ENCODE data around the gene ITPRIPL2.
A peak's percentile ranks its signal among the peaks of the same experiment; 100 is the strongest.

Gene ITPRIPL2

DNA sequence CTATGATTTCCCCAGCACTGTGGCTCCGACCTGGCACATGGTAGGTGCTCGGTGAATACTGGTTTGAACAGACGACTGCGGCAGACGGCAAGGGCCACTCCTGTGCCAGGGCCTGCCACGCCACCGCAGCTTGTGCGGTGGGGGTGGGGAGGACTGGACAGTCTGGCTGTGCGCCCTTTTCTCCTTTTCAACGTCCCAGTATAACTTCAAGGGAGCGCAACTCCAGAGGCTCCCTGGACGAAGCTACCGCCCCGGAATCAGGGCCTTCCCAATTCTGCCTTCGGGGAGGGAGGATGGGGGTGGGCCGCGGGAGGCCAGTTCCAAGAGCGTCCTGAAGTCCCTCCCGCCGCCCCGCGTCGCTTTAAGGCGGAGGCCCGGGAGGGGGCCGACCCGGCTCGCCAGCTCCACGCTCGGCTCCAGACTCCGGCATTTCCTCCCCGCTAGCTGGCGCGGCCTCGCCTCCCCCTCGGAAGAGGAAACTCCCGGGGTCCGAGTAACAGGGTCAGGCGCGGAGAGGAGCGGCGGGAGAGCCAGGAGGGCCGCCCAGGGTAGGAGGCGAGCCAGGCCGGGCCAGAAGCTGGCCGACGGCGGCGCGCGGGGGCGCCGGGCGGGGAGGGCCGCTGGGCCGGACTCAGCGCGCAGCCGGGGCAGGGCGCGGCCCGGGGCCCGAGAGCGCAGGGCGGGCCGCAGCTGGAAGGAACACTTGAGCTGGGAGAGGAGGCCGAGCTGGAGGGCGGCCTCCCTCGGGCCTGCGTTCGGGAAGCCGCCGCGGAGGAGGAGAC lies at the start of gene ITPRIPL2:
Gene ITPRIPL2, plus strand, starts transcription at position 388 of the 782 bp plus-strand sequence. CDS start 498 bp downstream, outside the sequence.
- DNase-seq, result peak; percentile 21 to 57

DNA sequence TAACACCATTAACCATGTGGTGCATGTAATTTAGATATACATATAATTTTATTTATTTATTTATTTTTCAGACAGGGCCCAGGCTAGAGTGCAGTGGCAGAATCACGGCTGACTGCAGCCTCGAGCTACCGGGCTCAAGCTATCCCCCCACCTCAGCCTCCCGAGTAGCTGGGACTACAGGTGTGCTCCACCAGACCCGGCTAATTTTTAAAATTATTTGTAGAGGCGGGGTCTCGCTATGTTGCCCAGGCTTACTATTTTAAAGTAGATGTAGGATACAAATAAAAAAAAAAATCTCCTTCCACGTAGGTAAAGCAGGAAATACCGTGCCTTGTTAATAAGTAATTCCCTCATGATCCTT lies 46.8 kb upstream of the ITPRIPL2 start:
- DNase-seq, result no peak

DNA sequence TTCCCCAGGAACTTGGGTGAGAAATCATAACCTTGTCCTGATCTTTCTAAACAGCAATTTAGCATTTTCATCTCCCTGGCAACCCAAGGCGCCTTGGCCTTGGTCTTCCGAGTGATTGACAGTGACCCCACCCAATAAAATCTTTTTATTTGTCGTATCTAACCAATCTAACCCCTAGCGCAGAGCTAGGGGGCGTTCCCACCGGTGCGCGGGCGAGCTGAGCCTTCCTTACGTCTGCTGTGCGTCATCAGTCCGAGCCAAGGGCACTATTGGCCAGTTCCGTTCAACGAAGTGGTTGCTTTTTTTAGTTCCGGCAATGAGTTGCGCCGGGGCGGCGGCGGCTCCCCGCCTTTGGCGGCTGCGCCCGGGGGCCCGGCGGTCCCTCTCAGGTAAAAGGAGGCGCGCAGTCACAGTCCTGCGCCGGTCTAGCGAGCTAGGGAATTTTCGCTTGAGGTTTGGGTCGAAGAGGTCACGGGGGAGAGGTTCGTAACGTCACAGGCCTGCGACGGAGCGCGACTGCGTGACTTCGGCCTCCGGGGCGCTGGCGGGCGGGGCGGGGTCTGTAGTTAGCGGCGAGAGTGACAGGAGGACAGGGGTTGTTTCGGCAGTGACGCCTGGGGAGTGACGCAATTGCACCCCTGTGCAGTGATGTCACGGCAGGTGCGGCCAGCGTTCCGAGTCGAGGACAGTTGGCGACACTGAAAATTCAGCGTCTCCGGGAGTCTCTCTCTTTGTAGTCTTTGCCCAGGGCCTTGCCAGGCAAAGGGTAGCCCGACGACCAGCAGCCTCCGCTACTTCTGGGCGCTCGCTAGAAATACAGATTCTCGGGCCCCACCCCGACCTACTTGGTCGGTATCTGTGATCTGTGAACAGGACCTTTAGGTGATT lies 46.2 kb upstream of the ITPRIPL2 start, which contains the start of gene COQ7:
Gene COQ7, plus strand, starts transcription at position 266 of the 888 bp plus-strand sequence. Its CDS starts 51 bp downstream, at position 317.
- peak; percentile 98 to 100 for DNase-seq

DNA sequence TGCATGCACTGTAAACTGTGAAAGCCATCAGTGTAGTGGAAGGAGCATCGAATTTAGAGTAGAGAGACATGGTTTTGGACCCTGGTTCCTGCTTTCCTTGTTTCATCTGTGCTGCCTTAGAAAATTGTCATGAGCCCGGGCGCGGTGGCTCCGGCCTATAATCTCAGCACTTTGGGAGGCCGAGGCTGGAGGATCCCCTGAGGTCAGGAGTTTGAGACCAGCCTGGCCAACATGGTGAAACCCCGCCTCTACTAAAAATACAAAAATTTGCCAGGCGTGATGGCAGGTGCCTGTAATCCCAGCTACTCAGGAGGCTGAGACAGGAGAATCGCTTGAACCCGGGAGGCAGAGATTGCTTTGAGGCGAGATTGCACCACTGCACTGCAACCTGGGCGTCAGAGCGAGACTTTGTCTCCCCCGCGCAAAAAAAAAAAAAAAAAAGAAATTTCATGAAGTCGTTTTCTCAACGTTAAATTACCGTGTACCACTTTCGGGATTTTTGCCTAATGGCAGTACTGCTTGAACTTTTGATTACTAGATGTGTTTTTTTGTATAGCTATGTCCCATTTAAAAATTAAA lies 45.4 kb upstream of the ITPRIPL2 start:
- no peak for DNase-seq

DNA sequence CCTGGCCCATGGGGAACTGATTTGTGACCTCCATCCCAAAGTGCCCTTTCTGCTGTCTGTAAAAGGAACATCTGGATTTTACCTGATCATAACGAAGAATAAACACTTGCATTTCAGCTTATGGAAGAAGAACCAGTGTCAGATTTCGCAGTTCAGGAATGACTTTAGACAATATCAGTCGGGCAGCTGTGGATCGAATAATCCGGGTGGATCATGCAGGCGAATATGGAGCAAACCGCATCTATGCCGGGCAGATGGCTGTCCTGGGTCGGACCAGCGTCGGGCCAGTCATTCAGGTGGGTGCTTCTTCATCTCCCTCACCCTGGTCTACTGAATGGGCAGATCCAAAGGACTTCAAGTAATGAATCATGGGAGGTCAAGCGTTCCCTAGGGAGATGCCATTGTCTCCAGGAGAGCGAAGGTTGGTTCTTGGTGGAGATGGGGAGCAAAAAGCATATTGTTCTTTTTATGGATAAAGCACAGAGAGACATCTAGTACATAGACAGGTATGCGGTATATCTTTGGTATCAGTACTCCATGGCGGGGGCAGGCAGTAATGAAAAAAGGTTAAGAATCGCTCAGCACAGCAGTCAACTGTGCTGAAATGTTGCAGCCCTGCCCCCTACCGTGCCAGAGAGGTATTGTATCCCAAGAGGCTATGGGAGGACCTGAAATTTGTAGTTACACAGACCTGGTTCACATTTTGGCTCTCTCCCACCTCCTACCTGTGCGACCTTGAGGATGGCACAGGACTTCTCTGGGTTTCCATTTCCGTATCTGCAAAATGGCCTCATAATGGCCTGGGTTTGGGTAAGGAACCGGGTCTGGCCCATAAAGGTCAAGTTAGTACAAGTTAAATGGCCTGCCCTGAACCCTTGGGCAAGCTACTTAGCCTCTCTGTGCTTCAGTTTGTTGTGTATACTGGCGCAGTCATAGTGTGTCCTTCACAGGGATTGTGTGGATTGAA lies 41.7 kb upstream of the ITPRIPL2 start:
- DNase-seq, result peak in 1 of 2 experiments; percentile 50

DNA sequence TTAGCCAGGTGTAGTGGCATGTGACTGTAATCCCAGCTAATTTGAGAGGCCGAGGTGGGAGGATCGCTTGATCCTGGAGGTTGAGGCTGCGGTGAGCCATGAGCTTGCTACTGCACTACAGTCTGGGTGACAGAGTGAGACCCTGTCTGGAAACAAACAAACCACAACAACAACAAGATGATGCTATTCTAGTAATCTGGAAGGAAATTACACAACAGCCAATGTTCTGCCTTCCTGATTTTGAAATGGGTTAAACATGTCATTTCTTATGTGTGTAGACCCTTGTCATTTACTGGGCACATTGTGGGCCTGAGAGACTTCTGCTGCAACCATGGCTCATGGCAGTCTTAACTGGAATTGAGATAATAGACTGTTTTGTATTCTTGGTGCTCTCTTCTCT lies 40.4 kb upstream of the ITPRIPL2 start:
- no peak for DNase-seq

DNA sequence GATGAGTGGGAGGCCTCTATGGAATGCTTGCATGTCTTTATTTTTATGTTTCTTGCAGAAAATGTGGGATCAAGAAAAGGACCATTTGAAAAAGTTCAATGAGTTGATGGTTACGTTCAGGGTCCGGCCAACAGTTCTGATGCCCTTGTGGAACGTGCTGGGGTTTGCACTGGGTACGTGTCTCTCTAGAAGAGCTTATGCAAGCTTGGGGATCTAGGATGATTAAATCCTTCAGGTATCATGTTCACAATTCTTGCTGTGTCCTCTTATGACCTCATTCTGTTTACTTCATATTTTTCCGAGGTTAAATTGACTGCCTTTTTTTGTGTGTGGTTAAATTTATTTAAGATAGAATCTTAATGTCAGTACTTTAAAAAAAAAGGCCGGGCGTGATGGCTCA lies 39.9 kb upstream of the ITPRIPL2 start:
- no peak for DNase-seq

DNA sequence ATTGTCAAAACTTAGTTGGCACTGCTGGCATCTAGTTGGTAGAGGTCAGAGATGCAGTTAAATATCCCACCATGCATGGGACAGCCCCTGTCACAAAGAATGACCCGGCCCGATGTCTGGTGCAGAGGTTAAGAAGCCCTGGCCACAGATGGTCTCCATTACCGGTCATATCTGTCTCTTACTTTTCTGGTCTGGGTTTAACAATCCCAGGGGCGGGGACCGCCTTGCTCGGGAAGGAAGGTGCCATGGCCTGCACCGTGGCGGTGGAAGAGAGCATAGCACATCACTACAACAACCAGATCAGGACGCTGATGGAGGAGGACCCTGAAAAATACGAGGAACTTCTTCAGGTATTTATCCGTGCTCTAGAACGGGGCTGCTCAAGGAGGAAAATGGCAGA lies 38.3 kb upstream of the ITPRIPL2 start:
- no peak for DNase-seq

DNA sequence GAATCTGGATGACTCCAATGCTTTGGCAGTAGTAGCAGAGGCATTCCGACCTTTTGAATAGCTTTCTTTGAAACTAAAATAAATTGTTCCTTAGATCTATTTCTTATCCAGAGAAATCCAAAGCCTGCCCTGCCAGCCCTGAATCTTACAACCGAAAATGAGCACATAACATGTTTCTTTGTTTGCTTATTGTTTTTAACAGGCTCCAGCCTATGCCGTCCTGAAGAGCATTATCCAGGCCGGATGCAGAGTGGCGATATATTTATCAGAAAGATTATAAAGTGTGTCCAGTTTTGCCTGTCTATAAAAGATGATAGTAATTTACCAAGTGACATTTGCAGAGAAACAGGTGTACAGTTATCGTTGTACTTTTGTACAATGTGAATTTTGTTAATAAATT lies 35.9 kb upstream of the ITPRIPL2 start:
- no peak for DNase-seq

DNA sequence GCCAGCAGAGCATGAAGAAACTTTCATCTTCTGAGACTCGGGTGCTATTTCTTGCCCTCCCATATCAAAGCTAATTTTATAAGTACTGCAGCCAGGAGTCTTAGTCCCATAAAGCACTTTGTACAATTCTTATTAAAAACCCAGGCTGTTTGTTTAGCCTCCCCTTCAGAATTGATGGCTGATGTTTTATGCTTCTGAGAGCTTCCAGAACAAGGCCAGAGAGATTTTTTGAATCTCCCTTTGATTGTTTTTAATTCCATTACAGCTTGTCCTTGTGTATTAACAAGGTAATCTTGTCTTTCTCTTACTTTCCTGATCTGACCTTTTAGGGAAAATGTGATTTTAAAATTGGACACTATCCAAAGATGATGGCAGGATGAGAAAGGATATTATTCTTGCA lies 30.1 kb upstream of the ITPRIPL2 start:
- no peak for DNase-seq

DNA sequence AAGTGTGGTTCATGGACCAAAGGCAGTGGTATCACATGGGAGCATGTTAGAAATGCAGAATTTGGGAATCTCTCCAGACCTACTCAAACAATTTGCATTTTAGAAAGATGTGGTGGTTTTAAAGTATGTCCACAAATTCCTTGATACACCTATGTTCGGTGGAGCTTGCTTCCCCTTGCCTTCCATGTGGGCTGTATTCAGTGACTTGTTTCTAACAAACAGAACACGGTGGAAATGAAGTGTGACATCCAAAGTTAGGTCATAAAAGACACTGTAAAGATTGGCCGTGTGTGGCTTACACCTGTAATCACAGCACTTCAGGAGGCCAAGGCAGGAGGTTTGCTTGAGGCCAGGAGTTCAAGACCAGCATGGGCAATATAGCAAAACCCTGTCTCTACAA lies 29.6 kb upstream of the ITPRIPL2 start:
- DNase-seq, result no peak

DNA sequence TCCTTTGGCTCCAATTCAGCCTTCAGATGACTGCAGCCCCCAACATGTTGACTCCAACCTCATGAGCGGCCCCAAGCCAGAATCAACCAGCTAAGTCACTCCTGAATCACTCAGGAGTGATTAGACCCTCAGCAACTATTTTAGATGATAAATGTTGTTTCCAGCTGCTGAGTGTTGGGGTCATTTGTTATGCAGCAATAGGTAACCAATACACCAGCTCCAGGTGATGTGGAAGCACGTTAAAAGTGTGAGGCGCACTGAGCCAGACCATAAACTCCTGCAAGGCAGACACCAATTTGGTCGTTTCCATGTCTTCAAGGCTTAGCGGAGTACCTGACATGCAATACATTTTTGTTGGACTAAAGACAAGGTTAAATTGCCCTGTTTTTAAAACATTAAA lies 28.9 kb upstream of the ITPRIPL2 start:
- DNase-seq, result no peak

DNA sequence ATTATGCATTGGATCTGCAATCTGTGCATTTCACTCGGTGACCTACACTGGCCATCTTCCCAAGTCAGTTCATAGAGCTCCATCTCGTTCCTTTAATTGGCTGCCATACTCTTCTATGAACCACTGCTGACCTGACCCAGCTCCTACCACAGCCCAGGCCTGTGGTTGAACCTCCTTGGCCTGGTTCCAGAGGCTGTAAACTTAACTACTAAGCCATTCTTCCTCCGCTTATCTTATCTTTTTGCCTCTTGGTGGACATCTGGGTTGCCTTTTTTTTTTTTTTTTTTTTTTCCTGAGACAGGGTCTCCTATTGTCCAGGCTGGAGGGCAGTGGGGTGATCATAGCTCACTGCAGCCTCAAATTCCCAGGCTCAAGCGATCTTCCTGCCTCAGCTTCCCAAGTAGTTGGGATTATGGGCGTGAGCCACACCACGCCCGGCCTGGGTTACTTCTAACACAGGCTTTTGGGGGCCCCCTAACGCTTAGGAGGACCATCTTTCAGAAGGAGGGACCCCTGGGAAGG lies 28.0 kb upstream of the ITPRIPL2 start:
- no peak for DNase-seq

DNA sequence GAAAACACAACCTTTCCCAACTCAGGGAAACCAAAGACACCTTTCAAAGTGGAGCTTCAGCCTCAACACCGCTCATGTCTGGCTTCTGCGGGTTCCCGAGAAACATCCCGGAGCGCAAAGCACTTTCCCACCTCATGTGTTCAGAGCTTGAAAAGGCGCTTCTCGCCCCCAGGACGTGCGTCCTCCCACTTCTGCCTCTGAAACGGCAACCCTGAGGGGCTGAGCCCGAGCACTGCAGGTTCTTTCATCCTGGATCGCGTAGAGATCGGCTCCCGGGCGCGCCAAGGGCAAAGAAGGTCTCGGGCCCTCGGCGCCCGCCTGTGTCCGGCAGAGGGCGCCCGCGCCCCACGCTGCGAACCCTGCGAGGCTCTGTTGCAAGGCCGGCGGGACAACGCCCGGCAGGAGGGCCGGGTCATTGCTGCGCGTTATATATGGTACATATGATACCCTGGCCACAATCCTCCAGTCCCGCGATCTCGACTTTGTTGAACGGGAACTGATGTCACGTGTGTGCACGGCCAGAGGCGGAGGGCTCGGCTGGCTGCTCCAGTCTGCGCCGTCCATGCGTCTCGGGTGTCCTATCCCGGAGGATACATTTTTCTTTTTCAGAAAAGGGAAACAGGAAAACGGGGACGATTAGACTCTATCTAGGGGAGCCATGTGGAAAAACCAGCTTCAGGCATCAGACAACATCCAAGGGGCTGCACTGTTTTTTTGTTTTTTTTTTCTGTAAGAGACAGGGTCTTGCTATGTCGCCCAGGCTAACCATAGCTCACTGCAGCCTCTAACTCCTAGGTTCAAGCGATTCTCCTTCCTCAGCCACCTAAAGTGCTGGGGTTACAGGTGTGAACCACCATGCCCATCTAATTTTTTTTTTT lies 27.2 kb upstream of the ITPRIPL2 start:
- peak; percentile 96 to 98 for DNase-seq

DNA sequence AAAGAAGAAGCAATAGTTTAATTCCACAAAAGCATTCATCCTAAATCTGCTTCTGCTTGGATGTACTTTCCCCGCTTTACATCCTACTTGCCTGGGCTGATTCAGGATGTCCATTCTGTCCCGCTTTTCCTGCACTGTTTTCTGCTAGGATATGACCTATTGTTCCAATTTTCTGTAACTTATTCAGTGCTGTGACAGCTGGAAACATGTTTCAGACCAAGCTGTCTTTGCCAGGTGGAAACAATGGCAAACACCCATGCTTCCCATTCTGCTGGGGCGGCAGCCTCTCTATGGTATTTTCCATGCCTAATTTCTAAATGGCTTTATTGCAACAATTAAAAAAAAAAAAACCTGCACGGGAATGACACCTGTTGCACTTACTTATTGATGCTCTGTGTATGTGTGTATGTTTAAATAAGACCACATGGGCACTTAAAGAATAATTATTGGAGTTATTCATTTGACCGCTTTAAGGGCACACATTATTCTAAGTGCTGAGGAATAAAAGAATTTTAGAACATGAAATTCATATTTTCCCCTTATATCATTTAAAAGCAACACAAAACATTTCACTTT lies 25.3 kb upstream of the ITPRIPL2 start:
- DNase-seq, result no peak

DNA sequence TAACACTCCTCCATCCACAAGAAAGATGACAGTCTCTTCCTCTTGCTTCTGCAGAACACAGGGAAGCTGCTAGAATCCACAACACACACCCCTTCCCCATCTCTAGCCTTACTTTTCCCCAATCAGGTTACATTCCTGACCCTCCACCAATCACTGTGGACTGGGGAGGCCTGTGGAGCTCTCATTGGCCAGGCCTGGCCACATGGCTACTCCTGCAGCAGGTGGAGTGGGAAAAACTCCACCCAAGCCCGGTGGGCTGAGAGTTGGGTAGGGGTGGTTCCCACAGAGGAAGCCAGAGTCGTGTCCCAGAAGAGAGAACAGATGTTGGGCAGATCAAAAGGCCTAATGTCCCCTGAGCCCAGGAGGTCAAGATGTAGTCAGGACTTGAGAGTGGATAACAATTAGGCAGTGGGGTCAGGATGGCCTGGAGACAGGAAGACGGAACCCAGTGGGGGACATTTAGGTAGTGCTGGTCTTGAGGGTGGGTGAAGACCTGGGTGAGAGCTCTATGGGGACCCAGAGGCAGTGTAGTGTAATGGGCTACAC lies 24.3 kb upstream of the ITPRIPL2 start:
- no peak for DNase-seq

DNA sequence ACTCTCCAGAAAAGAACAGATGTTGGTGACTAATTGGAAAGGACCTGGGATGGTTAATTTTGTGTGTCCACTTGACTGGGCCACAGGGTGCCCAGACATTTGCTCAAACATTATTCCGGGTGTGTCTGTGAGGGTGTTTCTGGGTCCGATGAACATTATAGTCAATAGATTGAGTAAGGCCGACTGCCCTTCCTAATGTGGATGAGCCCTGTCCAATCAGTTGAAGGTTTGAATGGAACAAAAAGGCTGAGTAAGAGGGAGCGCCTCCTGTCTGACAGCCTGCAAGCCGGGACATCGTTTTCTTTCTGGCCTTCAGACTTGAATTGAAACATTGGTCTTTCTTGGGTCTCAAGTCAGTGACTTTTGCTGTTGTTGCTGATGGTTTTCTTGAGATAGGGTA lies 22.8 kb upstream of the ITPRIPL2 start:
- DNase-seq, result no peak

DNA sequence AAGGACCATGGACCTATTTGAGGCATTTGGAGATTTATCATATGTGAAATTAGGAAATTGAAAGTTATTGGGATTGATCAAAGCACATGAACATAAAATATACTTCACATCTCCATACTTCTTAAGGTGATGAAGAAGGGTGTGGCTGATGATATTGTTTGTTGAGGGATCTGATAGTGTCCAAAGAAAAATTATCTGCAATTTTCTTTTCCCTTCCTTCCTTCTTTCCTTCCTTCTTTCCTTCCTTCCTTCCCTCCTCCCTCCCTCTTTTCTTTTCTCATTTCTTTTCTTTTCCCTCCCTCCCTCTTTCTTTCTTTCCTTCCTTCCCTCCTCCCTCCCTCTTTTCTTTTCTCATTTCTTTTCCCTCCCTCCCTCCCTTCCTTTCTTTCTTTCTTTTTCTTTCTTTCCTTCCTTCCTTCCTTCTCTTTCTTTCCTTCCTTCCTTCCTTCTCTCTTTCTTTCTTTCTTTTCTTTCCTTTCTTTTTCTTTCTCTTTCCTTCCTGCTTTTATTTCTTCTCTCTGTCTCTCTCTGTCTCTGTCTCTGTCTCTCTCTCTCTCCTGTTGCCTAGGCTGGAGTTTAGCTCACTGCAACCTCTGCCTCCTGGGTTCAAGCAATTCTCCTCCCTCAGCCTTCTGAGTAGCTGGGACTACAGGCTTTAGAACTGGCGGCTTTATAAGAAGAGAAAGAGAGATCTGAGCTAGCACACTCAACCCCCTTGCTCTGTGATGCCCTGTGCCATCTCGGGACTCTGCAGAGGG lies 20.9 kb upstream of the ITPRIPL2 start:
- no peak for DNase-seq

All from NCI-H524 (cell line).